Esophagus squamous epithelium (tissue), 5 donors: ENCODE results near the gene STXBP4. TPM values are rescaled to one million over a fixed set of nuclear protein-coding genes. Genes with fewer than 3 reads are reported as not detected.

Source experiments
- DNase-seq: peaks from one replicate; lab custom pipeline; 2025; lab: John Stamatoyannopoulos, UW
- H3K27ac ChIP-seq, 4 donors: fragments of 200-600 bp; sonication (generic); one replicate each; pipeline ENCODE4 v1.5.1; 2016 to 2019; ENCODE audit warnings: mild to moderate bottlenecking in 1 of 4
- H3K27me3 ChIP-seq, 4 donors: fragments of 200-600 bp; sonication (generic); 1 replicate in 3 of 4; 2 replicates in 1 of 4; pipeline versions ENCODE4 v1.5.1 to v1.6.0; 2017 to 2021; ENCODE audit warnings: antibody characterized with exemption in 1 of 4
- H3K36me3 ChIP-seq, 3 donors: fragments of 200-600 bp; sonication (generic); one replicate each; pipeline ENCODE4 v1.5.1; 2016 to 2019
- H3K4me1 ChIP-seq, 3 donors: fragments of 200-600 bp; sonication (generic); one replicate each; pipeline ENCODE4 v1.5.1; 2017 to 2019
- H3K4me3 ChIP-seq, 4 donors: fragments of 200-600 bp; sonication (generic); 1 replicate in 3 of 4; 2 replicates in 1 of 4; pipeline ENCODE4 v1.5.1; 2016 to 2019; ENCODE audit warnings: mild to moderate bottlenecking in 2 of 4, moderate library complexity in 1 of 4
- H3K9me3 ChIP-seq, 3 donors: fragments of 200-600 bp; sonication (generic); one replicate each; pipeline ENCODE4 v1.5.1; 2016 to 2019
- CTCF ChIP-seq, 6 experiments: fragments of 450-650 bp in 4 of 6; fragments of 200-600 bp in 2 of 6; sonication (generic) in 2 of 6; IDR thresholded peaks; one replicate each; pipeline ENCODE4 v1.5.1; 2016 to 2019; ENCODE audit warnings: antibody characterized with exemption in 6 of 6, mild to moderate bottlenecking in 4 of 6, moderate library complexity in 4 of 6
- POLR2A ChIP-seq, 4 donors: fragments of 450-650 bp; IDR thresholded peaks; one replicate each; pipeline ENCODE4 v1.6.1; 2017; ENCODE audit warnings: antibody characterized with exemption in 4 of 4, mild to moderate bottlenecking in 4 of 4, moderate library complexity in 3 of 4
- WGBS, 2 donors: methylation state at CpG; one replicate each; pipeline ENCODE4 v1.1.5; 2018; 5-methylcytosine and 5-hydroxymethylcytosine counted together
- intact Hi-C: fragments of 100-400 bp; cut with DNase I; formaldehyde crosslinking; loops from one replicate; pipeline ENCODE4 v1.15.0; 2022
- total RNA-seq, 4 donors: library from RNA; depleted of rRNA; stranded (reverse); fragments of >200 nt; gene quantifications; one replicate each; pipeline ENCODE4 v1.1.0, GENCODE V29; 2016
- donor health status: DM: yes; HTN: yes; CAD: no.

Gene STXBP4
- total RNA-seq, 4 donors from 2014 or later = 0.61 to 23.5 (median 13.3) TPM

GRCh38 chr17:54972406-54973138 is 4.0 kb downstream of the STXBP4 start:
- 75 to 78% methylated on average over 3 of the region's 3 CpGs for WGBS, 2 donors

DNA sequence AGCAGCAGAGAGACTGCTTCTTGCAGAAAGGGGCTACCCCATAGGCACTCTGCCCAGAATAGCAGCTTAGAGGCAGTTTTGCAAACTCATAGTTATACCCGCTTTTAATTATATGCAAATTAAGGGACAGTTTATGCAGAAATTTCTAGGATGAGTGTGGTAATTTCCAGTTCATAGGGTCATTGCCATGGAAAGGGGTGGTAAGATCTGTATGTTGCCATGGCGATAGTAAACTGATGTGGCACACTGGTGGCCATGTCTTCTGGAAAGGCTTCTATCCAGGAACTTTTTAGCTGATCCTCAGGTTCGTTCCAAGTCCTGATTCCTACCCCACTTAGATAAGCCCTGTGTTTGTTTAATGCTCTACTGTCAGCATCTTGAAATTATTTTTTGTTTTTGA is 6.2 kb downstream of the STXBP4 start:
- Histone ChIP-seq H3K27me3 (no peaks in the 10 kb centered on the region), H3K4me1 (peaks cover 0 to 4% (median 1%) of the 10 kb centered on the region in 3 donors), H3K36me3 (no peaks in the 10 kb centered on the region), H3K27ac (no peak overlapping the region), H3K4me3 (no peak overlapping the region), H3K9me3 (no peaks in the 10 kb centered on the region)
- DNase-seq = no peak
- TF ChIP-seq POLR2A (IDR thresholded peaks at IDR 0.05) = no peak
- TF ChIP-seq CTCF (IDR thresholded peaks at IDR 0.05) = no peak
- intact Hi-C loops = no loop called here
- WGBS, 2 donors = 84 to 90% methylated on average over 3 of the region's 3 CpGs

More at GRCh38 chr17:54972406-54973138, 4.0 kb downstream of the STXBP4 start:
- H3K4me1 ChIP-seq = peaks cover 2 to 17% (median 7%) of the 10 kb centered on the region in 3 donors
- no peak for DNase-seq
- no peaks in the 10 kb centered on the region for H3K27me3 ChIP-seq
- H3K9me3 ChIP-seq = no peaks in the 10 kb centered on the region
- H3K27ac ChIP-seq = no peak overlapping the region
- no peak overlapping the region for H3K4me3 ChIP-seq
- TF ChIP-seq POLR2A (IDR thresholded peaks at IDR 0.05) (no peak), CTCF (IDR thresholded peaks at IDR 0.05) (no peak)
- intact Hi-C loops = no loop called here
- no peaks in the 10 kb centered on the region for H3K36me3 ChIP-seq

DNA sequence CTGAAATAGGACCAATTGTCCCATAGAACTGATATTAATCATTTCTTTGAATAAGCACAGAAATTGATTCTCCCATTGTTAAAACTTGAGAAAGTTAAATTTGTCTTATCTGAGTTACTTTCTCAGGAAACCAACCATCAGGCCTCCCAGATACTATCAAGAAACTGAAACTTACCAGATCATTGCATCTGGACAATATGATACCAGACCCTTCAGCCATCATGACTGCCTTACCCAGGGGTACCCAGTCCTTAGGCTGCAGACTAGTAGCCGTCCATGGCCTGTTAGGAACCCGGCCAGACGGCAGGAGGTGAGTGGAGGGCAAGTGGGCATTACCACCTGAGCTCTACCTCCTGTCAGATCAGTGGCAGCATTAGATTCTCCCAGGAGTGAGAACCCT is 7.8 kb downstream of the STXBP4 start:
- Histone ChIP-seq H3K9me3 (peaks cover 0 to 7% (median 0%) of the 10 kb centered on the region in 3 donors), H3K27ac (no peak overlapping the region), H3K27me3 (no peaks in the 10 kb centered on the region), H3K4me1 (no peaks in the 10 kb centered on the region), H3K4me3 (no peak overlapping the region), H3K36me3 (no peaks in the 10 kb centered on the region)
- DNase-seq = no peak
- intact Hi-C loops = no loop called here
- 89 to 100% methylated on average over 2 to 3 of the region's 3 CpGs for WGBS, 2 donors
- TF ChIP-seq POLR2A (IDR thresholded peaks at IDR 0.05) (no peak), CTCF (IDR thresholded peaks at IDR 0.05) (no peak)

GRCh38 chr17:54977744-54978143 is 9.2 kb downstream of the STXBP4 start:
- H3K4me1 ChIP-seq = no peaks in the 10 kb centered on the region
- no peaks in the 10 kb centered on the region for H3K36me3 ChIP-seq
- H3K9me3 ChIP-seq = peaks cover 0 to 7% (median 0%) of the 10 kb centered on the region in 3 donors
- intact Hi-C loops = no loop called here
- no peak for DNase-seq
- H3K27me3 ChIP-seq = no peaks in the 10 kb centered on the region
- no peak overlapping the region for H3K27ac ChIP-seq
- no peak overlapping the region for H3K4me3 ChIP-seq
- TF ChIP-seq CTCF (IDR thresholded peaks at IDR 0.05) = no peak
- TF ChIP-seq POLR2A (IDR thresholded peaks at IDR 0.05) = no peak
- WGBS, 2 donors = 90 to 93% methylated on average over 2 of the region's 2 CpGs

GRCh38 chr17:54979657-54980056 is 11.1 kb downstream of the STXBP4 start:
- Histone ChIP-seq H3K4me1 (no peaks in the 10 kb centered on the region), H3K4me3 (no peak overlapping the region), H3K36me3 (no peaks in the 10 kb centered on the region), H3K9me3 (peaks cover 0 to 7% (median 0%) of the 10 kb centered on the region in 3 donors), H3K27me3 (no peaks in the 10 kb centered on the region), H3K27ac (peak overlapping the region in 1 of 4 donors; percentile 31)
- intact Hi-C loops = loop anchor here (10.0 kb wide), 1 partner anchor 535 kb away; the partner anchor contains the start of gene SMIM36
- no peak for DNase-seq
- no peak for TF ChIP-seq CTCF (IDR thresholded peaks at IDR 0.05)
- no peak for TF ChIP-seq POLR2A (IDR thresholded peaks at IDR 0.05)
